ENCODE measurements around the gene CSMD2.

CSMD2 gene

GRCh38 chr1:33864460-33865389 lies 300.3 kb downstream of the CSMD2 start:
- TF ChIP-seq CTCF (IDR thresholded peaks at IDR 0.05; ENCODE audit: borderline replicate concordance, insufficient read depth, low read depth, low read length), result no peak

GRCh38 chr1:33863779-33864178 lies 301.3 kb downstream of the CSMD2 start, which contains the start of gene HMGB4:
Gene HMGB4 (plus strand): TSS chr1:33864079. CDS start chr1:33864192, 113 bp downstream.
- TF ChIP-seq CTCF (IDR thresholded peaks at IDR 0.05; ENCODE audit: borderline replicate concordance, insufficient read depth, low read depth, low read length), result no peak
- no peak within 1 kb of the TSS for H3K4me3 ChIP-seq (ENCODE audit: low read depth, low read length)

More at GRCh38 chr1:33864460-33865389, 300.3 kb downstream of the CSMD2 start:
- H3K4me3 ChIP-seq (ENCODE audit: low read depth, low read length), result no peak overlapping the region

- TF ChIP-seq CTCF (IDR thresholded peaks at IDR 0.05; ENCODE audit: borderline replicate concordance, insufficient read depth, low read depth, low read length), result no peak
Observed at GRCh38 chr1:33860671-33861070, 304.4 kb downstream of the CSMD2 start.

GRCh38 chr1:33854091-33854490 lies 310.9 kb downstream of the CSMD2 start:
- no peak overlapping the region for H3K4me3 ChIP-seq (ENCODE audit: low read depth, low read length)
- no peak for TF ChIP-seq CTCF (IDR thresholded peaks at IDR 0.05; ENCODE audit: borderline replicate concordance, insufficient read depth, low read depth, low read length)

More at GRCh38 chr1:33860671-33861070, 304.4 kb downstream of the CSMD2 start:
- no peak overlapping the region for H3K4me3 ChIP-seq (ENCODE audit: low read depth, low read length)

- no peak overlapping the region for H3K4me3 ChIP-seq (ENCODE audit: low read depth, low read length)
- TF ChIP-seq CTCF (IDR thresholded peaks at IDR 0.05; ENCODE audit: borderline replicate concordance, insufficient read depth, low read depth, low read length), result no peak
Observed at GRCh38 chr1:33853431-33853830, 311.6 kb downstream of the CSMD2 start.

- TF ChIP-seq CTCF (IDR thresholded peaks at IDR 0.05; ENCODE audit: borderline replicate concordance, insufficient read depth, low read depth, low read length), result no peak
- H3K4me3 ChIP-seq (ENCODE audit: low read depth, low read length), result no peak overlapping the region
Observed at GRCh38 chr1:33852711-33853110, 312.3 kb downstream of the CSMD2 start.

- no peak overlapping the region for H3K4me3 ChIP-seq (ENCODE audit: low read depth, low read length)
- no peak for TF ChIP-seq CTCF (IDR thresholded peaks at IDR 0.05; ENCODE audit: borderline replicate concordance, insufficient read depth, low read depth, low read length)
Observed at GRCh38 chr1:33850481-33850880, 314.5 kb downstream of the CSMD2 start.

Measured in GM12875 (cell line).